ENCODE data around the gene NRXN2. TPM values are rescaled to one million over a fixed set of nuclear protein-coding genes. Genes with fewer than 3 reads are reported as not detected.

Gene NRXN2
- total RNA-seq, 3 donors from 2014 or later = 3.9 to 42.0 (median 6.9) TPM

- Histone ChIP-seq H3K4me3 (no peak overlapping the region), H3K9me3 (no peaks in the 10 kb centered on the region), H3K4me1 (ENCODE audit: low read depth) (peaks cover 6% of the 10 kb centered on the region), H3K36me3 (ENCODE audit: low read depth) (peaks cover 53% of the 10 kb centered on the region)
- TF ChIP-seq, protein P1, sequence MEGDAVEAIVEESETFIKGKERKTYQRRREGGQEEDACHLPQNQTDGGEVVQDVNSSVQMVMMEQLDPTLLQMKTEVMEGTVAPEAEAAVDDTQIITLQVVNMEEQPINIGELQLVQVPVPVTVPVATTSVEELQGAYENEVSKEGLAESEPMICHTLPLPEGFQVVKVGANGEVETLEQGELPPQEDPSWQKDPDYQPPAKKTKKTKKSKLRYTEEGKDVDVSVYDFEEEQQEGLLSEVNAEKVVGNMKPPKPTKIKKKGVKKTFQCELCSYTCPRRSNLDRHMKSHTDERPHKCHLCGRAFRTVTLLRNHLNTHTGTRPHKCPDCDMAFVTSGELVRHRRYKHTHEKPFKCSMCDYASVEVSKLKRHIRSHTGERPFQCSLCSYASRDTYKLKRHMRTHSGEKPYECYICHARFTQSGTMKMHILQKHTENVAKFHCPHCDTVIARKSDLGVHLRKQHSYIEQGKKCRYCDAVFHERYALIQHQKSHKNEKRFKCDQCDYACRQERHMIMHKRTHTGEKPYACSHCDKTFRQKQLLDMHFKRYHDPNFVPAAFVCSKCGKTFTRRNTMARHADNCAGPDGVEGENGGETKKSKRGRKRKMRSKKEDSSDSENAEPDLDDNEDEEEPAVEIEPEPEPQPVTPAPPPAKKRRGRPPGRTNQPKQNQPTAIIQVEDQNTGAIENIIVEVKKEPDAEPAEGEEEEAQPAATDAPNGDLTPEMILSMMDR (IDR thresholded peaks at IDR 0.05) = no peak
- ATAC-seq (no peak), DNase-seq (no peak)
- intact Hi-C loops (cut with DNase I, micrococcal nuclease) = no loop called here
Observed at GRCh38 chr11:64768300-64768694, 45.3 kb upstream of the NRXN2 start.

- intact Hi-C loops (cut with DNase I, micrococcal nuclease) = no loop called here
- ATAC-seq (peak; percentile 62), DNase-seq (peak; percentile 62 to 89 (median 73))
- TF ChIP-seq, protein P1 (IDR thresholded peaks at IDR 0.05) = no peak
- H3K4me3 ChIP-seq = no peak overlapping the region
- peaks cover 53% of the 10 kb centered on the region for H3K36me3 ChIP-seq (ENCODE audit: low read depth)
- peaks cover 6% of the 10 kb centered on the region for H3K4me1 ChIP-seq (ENCODE audit: low read depth)
- H3K9me3 ChIP-seq = no peaks in the 10 kb centered on the region
Observed at GRCh38 chr11:64767344-64768299, 44.6 kb upstream of the NRXN2 start.

DNA sequence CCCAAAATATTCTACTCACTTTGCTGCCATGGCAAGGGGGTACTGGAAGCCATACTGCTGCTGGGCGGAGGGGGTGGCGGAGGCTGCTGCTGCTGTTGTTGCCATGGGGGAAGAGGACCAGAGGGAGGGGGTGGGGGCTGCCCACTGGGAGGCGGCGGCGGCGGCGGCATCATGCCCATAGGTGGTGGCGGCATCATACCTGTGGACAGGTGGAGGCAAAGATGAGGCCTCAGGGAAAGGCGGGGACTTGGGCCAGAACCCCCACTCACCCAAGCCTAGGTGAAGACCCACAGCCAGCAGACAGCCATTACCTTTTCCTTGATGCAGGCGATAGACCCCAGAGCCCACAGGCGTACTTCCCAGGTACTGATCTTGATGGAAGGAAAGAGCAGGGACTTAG is 43.9 kb upstream of the NRXN2 start:
- Histone ChIP-seq H3K9me3 (no peaks in the 10 kb centered on the region), H3K4me3 (no peak overlapping the region), H3K36me3 (ENCODE audit: low read depth) (peaks cover 53% of the 10 kb centered on the region), H3K4me1 (ENCODE audit: low read depth) (peaks cover 6% of the 10 kb centered on the region)
- intact Hi-C loops (cut with DNase I, micrococcal nuclease) = no loop called here
- TF ChIP-seq, protein P1 (IDR thresholded peaks at IDR 0.05) = no peak
- DNase-seq = peak in 1 of 3 donors; percentile 19
- no peak for ATAC-seq

- H3K36me3 ChIP-seq (ENCODE audit: low read depth) = peaks cover 46% of the 10 kb centered on the region
- TF ChIP-seq, protein P1 (IDR thresholded peaks at IDR 0.05) = no peak
- intact Hi-C loops (cut with DNase I, micrococcal nuclease) = no loop called here
- H3K4me1 ChIP-seq (ENCODE audit: low read depth) = peaks cover 6% of the 10 kb centered on the region
- ATAC-seq (no peak), DNase-seq (peak in 1 of 3 donors; percentile 27)
- H3K4me3 ChIP-seq = no peak overlapping the region
- H3K9me3 ChIP-seq = no peaks in the 10 kb centered on the region
Observed at GRCh38 chr11:64765851-64766665, 43.1 kb upstream of the NRXN2 start.

GRCh38 chr11:64765291-64765850 is 42.4 kb upstream of the NRXN2 start:
- DNase-seq (peak in 1 of 3 donors; percentile 27), ATAC-seq (no peak)
- Histone ChIP-seq H3K36me3 (ENCODE audit: low read depth) (peaks cover 40% of the 10 kb centered on the region), H3K4me1 (ENCODE audit: low read depth) (peaks cover 6% of the 10 kb centered on the region), H3K4me3 (no peak overlapping the region), H3K9me3 (no peaks in the 10 kb centered on the region)
- intact Hi-C loops (cut with DNase I, micrococcal nuclease) = no loop called here
- TF ChIP-seq, protein P1 (IDR thresholded peaks at IDR 0.05) = no peak
